ENCODE measurements around the gene FGF5. TPM values are rescaled to one million over a fixed set of nuclear protein-coding genes. Genes with fewer than 3 reads are reported as not detected.

The FGF5 gene
- total RNA-seq, 4 donors from 2014 or later: not detected

DNA sequence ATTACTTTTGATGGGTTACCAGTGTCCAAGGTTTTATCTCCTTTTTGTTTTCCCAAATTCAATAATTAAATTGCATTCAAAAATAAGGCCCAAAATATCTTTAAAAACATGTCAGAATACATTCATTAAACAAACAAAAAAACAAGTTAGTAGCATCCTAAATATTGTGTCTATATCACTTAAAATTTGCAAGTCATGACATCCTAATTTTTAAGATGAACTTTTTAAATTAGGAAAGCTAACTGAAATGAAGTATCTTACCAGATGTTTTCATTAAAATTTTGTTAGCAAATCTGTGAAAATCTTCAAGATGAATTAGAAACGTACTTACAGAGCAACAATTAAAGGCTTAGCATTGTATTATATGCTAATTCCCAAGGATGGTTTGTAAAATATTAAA is 68.1 kb downstream of the FGF5 start:
- no peak overlapping the region for H3K27ac ChIP-seq
- no peak for ATAC-seq
- H3K4me1 ChIP-seq: peaks cover 0 to 4% of the 10 kb centered on the region in 2 donors
- TF ChIP-seq POLR2A (IDR thresholded peaks at IDR 0.05): no peak
- TF ChIP-seq, protein P1, sequence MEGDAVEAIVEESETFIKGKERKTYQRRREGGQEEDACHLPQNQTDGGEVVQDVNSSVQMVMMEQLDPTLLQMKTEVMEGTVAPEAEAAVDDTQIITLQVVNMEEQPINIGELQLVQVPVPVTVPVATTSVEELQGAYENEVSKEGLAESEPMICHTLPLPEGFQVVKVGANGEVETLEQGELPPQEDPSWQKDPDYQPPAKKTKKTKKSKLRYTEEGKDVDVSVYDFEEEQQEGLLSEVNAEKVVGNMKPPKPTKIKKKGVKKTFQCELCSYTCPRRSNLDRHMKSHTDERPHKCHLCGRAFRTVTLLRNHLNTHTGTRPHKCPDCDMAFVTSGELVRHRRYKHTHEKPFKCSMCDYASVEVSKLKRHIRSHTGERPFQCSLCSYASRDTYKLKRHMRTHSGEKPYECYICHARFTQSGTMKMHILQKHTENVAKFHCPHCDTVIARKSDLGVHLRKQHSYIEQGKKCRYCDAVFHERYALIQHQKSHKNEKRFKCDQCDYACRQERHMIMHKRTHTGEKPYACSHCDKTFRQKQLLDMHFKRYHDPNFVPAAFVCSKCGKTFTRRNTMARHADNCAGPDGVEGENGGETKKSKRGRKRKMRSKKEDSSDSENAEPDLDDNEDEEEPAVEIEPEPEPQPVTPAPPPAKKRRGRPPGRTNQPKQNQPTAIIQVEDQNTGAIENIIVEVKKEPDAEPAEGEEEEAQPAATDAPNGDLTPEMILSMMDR (IDR thresholded peaks at IDR 0.05 in 4 of 5, conservative IDR thresholded peaks at IDR 0.05 in 1 of 5): no peak
- in situ Hi-C loops (cut with MboI; ENCODE audit: low sequenced_read_pairs in 4 of 4) (no loop called here), intact Hi-C loops (cut with DNase I; ENCODE audit: low total_unique reads) (no loop called here)
- no peak overlapping the region for H3K4me3 ChIP-seq
- H3K36me3 ChIP-seq: no peaks in the 10 kb centered on the region
- H3K27me3 ChIP-seq: no peaks in the 10 kb centered on the region
- no peak for DNase-seq
- no peaks in the 10 kb centered on the region for H3K9me3 ChIP-seq

DNA sequence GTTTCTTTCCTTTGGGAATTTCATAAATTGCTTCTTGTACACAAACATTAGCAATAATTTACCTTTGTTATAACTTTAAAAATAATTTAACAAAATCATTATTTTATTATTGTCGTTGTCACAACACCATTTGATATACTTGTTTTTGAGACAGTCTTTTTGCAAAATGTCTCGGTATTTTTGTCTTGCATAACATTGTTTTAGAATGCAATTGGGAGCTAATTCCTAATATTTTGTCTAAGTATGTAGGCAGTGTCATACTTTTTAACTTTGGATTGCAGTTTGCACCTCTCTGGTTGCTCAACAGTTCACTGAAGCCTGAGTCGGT is 68.7 kb downstream of the FGF5 start:
- Histone ChIP-seq H3K4me3 (peak overlapping the region; percentile 57 to 64 (median 62)), H3K27me3 (no peaks in the 10 kb centered on the region), H3K9me3 (no peaks in the 10 kb centered on the region), H3K27ac (no peak overlapping the region), H3K4me1 (peaks cover 0 to 4% of the 10 kb centered on the region in 2 donors), H3K36me3 (no peaks in the 10 kb centered on the region)
- TF ChIP-seq, protein P1 (IDR thresholded peaks at IDR 0.05 in 4 of 5, conservative IDR thresholded peaks at IDR 0.05 in 1 of 5): no peak
- TF ChIP-seq POLR2A (IDR thresholded peaks at IDR 0.05): no peak
- in situ Hi-C loops (cut with MboI; ENCODE audit: low sequenced_read_pairs in 4 of 4) (no loop called here), intact Hi-C loops (cut with DNase I; ENCODE audit: low total_unique reads) (no loop called here)
- DNase-seq (no peak), ATAC-seq (no peak)

DNA sequence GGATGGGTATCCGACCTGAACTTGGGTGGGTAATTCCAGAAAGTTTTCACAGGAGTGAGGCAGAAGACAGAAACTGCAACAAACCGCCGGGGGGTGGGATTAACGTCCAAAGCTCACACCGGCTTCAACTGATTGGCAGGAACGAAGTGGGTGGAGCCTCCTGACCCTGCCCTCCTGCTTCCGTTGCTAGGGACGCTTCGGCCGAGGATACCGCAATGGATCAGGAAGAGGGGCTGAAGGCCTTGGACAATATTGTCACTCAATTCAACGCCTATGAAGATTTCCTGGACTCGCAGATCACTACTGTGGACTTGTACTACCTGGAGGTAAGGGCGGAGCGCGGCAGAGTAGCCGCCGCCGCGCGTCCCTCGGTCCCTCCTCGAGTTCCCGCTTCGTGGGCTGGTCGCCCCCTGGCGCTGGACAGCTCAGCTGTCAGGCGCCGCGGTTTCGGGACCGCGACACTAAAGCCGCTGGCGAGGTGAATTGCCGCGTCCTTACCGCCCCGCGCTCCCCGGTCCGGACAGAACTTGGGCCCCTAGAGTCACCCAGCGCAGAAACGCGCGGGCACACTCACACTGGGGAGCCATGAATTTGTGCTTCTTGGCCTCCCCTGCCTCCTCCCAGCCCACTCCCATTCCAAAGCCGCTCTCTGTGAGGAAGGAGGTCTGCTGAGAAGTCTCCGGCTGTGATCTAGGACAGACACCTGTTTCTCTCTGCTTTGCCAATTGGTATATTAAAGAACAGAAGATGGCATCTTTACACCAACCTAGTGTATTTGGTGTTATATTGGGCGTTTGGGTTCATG is 69.3 kb downstream of the FGF5 start, which contains the start of gene CFAP299:
TSS of gene CFAP299 (plus strand) at position 177 of the 805 bp plus-strand sequence.
- ATAC-seq: peak; percentile 86 to 87
- Histone ChIP-seq H3K9me3 (no peaks in the 10 kb centered on the region), H3K4me3 (peak within 1 kb of the TSS; percentile 57 to 64 (median 62)), H3K27me3 (no peaks in the 10 kb centered on the region), H3K4me1 (peaks cover 0 to 4% of the 10 kb centered on the region in 2 donors), H3K27ac (no peak within 1 kb of the TSS), H3K36me3 (no peaks in the 10 kb centered on the region)
- peak; percentile 35 to 59 for DNase-seq
- in situ Hi-C loops (cut with MboI; ENCODE audit: low sequenced_read_pairs in 4 of 4): no loop called here
- TF ChIP-seq, protein P1 (IDR thresholded peaks at IDR 0.05 in 4 of 5, conservative IDR thresholded peaks at IDR 0.05 in 1 of 5): peak in 3 of 5 experiments; percentile 13 to 44 (median 23)
- no peak for TF ChIP-seq POLR2A (IDR thresholded peaks at IDR 0.05)
- intact Hi-C loops (cut with DNase I; ENCODE audit: low total_unique reads): no loop called here

DNA sequence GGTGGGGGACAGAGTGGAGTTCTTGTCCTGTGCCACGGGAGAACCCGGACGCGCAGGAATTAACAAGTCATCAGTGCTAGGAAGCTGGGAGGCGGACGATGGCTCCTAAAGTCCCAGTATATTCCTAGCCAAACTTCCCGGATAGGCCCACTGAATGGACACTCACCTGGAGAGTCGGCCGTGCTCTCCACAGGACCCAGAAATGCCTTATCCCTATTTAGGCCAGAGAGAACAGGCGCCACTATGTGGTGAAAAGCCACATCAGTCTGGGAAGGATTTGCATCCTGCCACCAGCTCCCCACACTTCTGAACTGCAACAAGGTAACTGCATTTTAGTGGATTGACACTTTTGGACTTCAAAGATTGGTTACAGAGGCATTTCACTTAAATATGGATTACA is 70.1 kb downstream of the FGF5 start:
- in situ Hi-C loops (cut with MboI; ENCODE audit: low sequenced_read_pairs in 4 of 4): no loop called here
- Histone ChIP-seq H3K4me1 (peaks cover 0 to 4% of the 10 kb centered on the region in 2 donors), H3K27ac (no peak overlapping the region), H3K9me3 (no peaks in the 10 kb centered on the region), H3K27me3 (no peaks in the 10 kb centered on the region), H3K36me3 (no peaks in the 10 kb centered on the region), H3K4me3 (peak overlapping the region in 2 of 4 donors; percentile 57 to 63)
- DNase-seq (no peak), ATAC-seq (no peak)
- TF ChIP-seq, protein P1 (IDR thresholded peaks at IDR 0.05 in 4 of 5, conservative IDR thresholded peaks at IDR 0.05 in 1 of 5): no peak
- no peak for TF ChIP-seq POLR2A (IDR thresholded peaks at IDR 0.05)
- intact Hi-C loops (cut with DNase I; ENCODE audit: low total_unique reads): no loop called here

All from gastrocnemius medialis (tissue), 4 donors.